Esophagus mucosa (tissue), 1 donor: ENCODE data around the gene KIF24. TPM values are rescaled to one million over a fixed set of nuclear protein-coding genes. Genes with fewer than 3 reads are reported as not detected.
"Not testable (repeated sequence)": the region's sequence is repeated elsewhere in the genome, so short reads cannot be mapped to it uniquely, and the experiment has no call there.

Experiments
- ATAC-seq: fragments of 200-7000 bp; cut with Tn5 transposase; one replicate; pipeline ENCODE4 v1.9.1; 2020
- total RNA-seq: library from RNA; stranded (reverse); gene quantifications from one replicate; pipeline ENCODE4 v1.2.4, GENCODE V29; 2023
- donor health status: DM: yes; HTN: yes; CAD: no.

Gene KIF24
- total RNA-seq = 2.0 TPM

GRCh38 chr9:34328987-34329832, at the start of gene KIF24, which contains the start of gene NUDT2:
TSS of gene KIF24 (minus strand) at chr9:34329268. CDS start at chr9:34311346, 17,922 bp downstream.
TSS of gene NUDT2 (plus strand) at chr9:34329569. CDS start at chr9:34339040, 9,471 bp downstream.
- peak; percentile 98 for ATAC-seq

GRCh38 chr9:34378376-34379060, 49.5 kb upstream of the KIF24 start:
- ATAC-seq = no peak

GRCh38 chr9:34377404-34377746, 48.3 kb upstream of the KIF24 start:
- no peak for ATAC-seq

- ATAC-seq = peak; percentile 89
Observed at GRCh38 chr9:34376596-34377403, 47.7 kb upstream of the KIF24 start, which contains the start of gene MYORG. TSS of gene MYORG (minus strand) at chr9:34376898. CDS start at chr9:34372943, 3,955 bp downstream.

GRCh38 chr9:34375901-34376595, 47.0 kb upstream of the KIF24 start:
- ATAC-seq = peak; percentile 6

- ATAC-seq = no peak
Observed at GRCh38 chr9:34374905-34375552, 46.0 kb upstream of the KIF24 start.

- ATAC-seq = no peak
Observed at GRCh38 chr9:34374339-34374738, 45.3 kb upstream of the KIF24 start.

- ATAC-seq = no peak
Observed at GRCh38 chr9:34373749-34374148, 44.7 kb upstream of the KIF24 start.

- ATAC-seq = no peak
Observed at GRCh38 chr9:34372467-34373011, 43.5 kb upstream of the KIF24 start.

- no peak for ATAC-seq
Observed at GRCh38 chr9:34371886-34372466, 42.9 kb upstream of the KIF24 start.

- ATAC-seq = no peak
Observed at GRCh38 chr9:34370970-34371880, 42.2 kb upstream of the KIF24 start.

- ATAC-seq = no peak
Observed at GRCh38 chr9:34370335-34370969, 41.4 kb upstream of the KIF24 start.

GRCh38 chr9:34369636-34370035, 40.6 kb upstream of the KIF24 start:
- no peak for ATAC-seq

- not testable (repeated sequence) for ATAC-seq
Observed at GRCh38 chr9:34368796-34369195, 39.7 kb upstream of the KIF24 start.

GRCh38 chr9:34367751-34368410, 38.8 kb upstream of the KIF24 start:
- ATAC-seq = not testable (repeated sequence)

GRCh38 chr9:34366365-34366764, 37.3 kb upstream of the KIF24 start:
- no peak for ATAC-seq

GRCh38 chr9:34365282-34365681, 36.2 kb upstream of the KIF24 start:
- no peak for ATAC-seq

- ATAC-seq = no peak
Observed at GRCh38 chr9:34363619-34364351, 34.7 kb upstream of the KIF24 start.
